ENCODE data around the gene DDX49. TPM values are rescaled to one million over a fixed set of nuclear protein-coding genes. Genes with fewer than 3 reads are reported as not detected.
A peak's percentile ranks its signal among the peaks of the same experiment; 100 is the strongest.

The DDX49 gene
- total RNA-seq, 1 donor from 2014 or later = 45.0 TPM

DNA sequence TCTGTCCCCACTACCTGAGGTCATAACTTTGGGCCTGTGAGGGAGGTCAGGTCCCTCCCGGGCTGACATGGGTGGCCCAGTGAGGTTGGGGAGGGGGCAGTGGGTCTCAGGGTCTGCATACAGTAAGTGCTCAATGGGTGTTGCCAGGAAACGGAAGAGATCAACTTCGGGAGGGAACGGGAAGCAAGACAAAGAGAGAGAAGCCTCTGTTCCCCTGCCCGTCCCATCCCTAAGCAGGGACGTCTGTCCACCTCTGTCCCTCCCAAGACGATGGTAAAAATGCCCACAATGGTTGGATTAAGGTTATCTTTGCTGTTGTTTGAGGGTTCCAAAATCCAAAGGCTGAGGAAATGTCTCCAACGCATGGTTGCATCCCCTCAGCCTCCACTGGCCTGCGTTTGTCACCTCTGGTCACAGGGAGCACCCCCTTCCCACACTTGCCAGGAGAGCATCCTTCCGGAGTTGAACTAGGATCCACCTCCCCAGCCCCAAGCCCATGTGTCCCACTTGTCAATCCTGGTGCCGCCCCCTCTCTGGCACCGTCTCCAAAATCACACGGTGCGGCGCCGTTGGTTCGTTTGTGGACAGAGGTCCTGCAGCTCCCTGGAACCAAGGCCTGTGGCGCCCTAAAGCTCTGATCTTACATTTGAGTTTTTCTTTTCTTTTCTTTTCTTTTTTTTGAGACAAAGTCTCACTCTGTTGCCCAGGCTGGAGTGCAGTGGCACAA lies 22.3 kb downstream of the DDX49 start:
- DNase-seq (ENCODE audit: low read depth) = no peak

- DNase-seq (ENCODE audit: low read depth) = no peak
Measured at GRCh38 chr19:18942692-18943091, 23.2 kb downstream of the DDX49 start.

DNA sequence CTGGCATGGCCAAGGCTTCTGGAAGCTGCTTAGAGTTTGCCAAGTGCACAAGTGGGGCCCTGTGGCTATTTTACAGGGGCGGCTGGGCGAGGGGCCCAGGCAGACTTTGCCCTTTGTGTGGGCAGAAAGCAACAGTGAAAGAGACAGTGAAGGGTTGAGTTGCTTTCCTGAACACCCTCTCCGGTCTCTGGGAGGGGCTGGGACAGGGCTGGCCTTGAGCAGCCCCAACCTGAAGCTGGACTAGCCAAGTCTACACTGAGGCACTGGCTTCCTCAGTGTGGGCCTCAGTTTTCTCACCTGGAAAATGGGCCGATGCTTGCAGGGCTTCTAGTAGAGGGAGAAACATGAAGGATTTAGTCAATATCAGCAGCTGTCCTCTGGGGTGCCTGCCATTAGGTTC lies 23.9 kb downstream of the DDX49 start:
- no peak for DNase-seq (ENCODE audit: low read depth)

DNA sequence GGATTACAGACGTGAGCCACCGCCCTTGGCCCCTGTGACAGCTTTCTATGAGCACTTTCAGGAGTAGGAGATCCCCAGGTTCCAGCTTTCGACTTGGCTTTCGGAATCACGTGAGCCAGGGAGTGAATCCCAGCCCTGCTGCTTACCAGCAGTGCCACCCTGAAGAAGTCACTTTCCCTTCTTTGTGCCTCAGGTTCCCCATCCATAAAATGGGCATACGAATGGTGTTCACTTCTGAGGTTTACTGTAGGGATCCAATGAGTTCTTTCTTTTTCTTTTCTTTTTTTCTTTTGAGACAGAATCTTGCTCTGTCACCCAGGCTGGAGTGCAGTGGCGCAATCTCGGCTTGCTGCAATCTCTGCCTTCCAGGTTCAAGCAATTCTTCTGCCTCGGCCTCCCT lies 25.8 kb downstream of the DDX49 start:
- DNase-seq (ENCODE audit: low read depth) = no peak

DNA sequence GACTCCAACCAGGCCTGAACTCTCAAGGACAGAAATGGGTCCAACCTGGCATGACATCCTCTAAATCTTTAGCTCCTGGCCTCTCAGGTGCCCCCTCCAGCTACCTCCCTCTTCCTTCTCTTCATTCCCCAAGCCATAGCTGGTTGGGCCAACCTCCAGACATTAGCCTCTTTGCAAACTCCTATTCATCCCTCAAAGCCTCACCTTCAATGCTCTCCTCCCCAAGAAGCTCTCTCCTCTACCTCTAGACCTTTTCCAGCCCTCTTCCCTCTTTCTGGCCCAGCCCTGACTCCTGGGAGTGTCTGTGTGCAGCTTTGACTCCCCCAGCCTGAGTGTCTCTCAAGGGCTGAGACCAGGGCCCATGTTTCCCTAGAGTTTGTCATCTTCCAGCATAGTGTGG lies 26.8 kb downstream of the DDX49 start:
- DNase-seq (ENCODE audit: low read depth) = no peak

- DNase-seq (ENCODE audit: low read depth) = no peak
Measured at GRCh38 chr19:18946918-18947317, 27.4 kb downstream of the DDX49 start.

DNA sequence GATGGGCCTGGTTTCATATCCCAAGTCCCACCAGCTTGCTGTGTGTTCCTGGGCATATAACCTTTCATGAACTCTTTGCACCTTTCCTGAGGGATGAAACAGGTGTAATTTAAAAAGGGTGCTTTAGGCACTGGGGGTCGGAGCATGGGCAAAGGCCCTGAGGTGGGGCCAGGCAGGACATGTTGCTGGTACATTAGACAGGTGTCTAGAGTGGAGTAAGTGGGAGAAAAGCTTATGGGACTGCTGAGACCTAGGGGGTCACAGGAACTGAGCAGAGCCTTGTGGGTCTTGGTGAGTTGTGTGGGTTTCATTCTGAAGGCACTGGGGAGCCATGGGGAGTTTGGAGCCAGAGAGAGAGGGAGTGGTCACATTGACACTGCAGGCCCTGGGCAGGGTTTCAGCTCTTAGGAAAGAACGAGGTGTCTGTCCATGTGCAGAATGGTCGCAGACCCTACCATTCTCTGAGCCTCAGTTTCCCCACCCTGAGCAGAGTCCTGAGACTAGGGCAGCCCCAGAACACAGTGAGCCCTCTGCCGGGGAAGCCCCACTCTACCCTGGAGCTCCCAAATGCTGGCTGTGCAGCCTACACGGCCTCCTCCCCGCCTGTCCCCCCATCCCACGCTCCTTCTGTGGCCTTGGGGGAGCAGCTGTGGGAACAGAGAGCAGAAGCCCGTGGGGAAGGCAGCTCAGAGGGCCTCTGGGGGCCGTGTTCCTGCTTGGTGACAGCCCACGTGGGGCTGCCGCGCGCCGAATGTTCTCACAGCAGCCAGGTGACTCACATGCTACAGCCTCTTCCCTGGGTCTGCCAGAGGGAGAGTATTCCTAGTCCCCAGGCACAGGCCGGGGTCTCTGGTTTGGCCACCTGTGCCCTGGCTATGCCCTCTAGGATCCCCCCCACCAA lies 28.8 kb downstream of the DDX49 start:
- no peak for DNase-seq (ENCODE audit: low read depth)

DNA sequence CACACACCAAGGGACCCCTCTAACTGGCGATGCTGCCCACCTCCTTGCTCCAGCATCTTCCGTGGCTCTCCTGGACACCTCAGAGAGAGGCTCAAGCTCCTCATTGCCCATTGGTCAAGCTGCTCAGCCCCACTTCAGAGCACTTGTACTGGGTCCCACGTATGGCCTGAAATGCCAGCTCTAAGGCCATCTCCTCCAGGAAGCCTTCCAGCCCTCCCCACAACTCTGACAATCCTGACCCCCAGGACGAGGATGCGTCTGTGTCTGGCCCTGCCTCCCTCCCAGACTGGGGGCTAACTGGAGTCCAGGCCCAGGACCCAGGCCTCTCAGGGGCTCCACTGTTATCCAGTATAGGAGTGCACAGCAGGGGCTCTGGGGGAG lies 29.5 kb downstream of the DDX49 start:
- DNase-seq (ENCODE audit: low read depth) = no peak

GRCh38 chr19:18949858-18950257 lies 30.3 kb downstream of the DDX49 start:
- DNase-seq (ENCODE audit: low read depth) = no peak

- peak; percentile 88 for DNase-seq (ENCODE audit: low read depth)
Measured at GRCh38 chr19:18951721-18952281, 32.3 kb downstream of the DDX49 start.

DNA sequence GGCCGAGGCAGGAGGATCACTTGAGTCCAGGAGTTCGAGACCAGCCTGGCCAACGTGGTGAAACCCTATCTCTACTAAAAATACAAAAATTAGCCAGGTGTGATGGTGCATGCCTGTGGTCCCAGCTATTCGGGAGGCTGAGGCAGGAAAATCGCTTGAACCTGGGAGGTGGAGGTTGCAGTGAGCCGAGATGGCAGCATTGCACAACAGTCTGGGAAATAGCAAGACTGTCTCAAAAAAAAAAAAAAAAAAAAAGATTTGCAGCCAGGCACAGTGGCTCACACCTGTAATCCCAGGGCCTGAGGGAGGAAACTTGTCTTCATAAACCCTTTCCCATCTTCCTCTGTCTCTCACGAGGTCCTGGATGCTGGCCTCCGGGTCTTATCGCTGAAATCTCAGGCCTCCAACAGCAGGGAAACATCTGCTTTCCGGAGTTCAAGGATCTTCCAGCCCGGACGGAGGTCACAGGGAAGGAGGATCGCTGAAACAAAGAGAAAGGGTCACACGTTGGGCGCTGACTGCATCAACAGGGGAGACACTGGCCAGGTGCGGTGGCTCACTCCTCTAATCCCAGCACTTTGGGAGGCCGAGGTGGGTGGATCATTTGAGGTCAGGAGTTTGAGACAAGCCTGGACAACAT lies 33.0 kb downstream of the DDX49 start:
- peak; percentile 27 for DNase-seq (ENCODE audit: low read depth)

DNA sequence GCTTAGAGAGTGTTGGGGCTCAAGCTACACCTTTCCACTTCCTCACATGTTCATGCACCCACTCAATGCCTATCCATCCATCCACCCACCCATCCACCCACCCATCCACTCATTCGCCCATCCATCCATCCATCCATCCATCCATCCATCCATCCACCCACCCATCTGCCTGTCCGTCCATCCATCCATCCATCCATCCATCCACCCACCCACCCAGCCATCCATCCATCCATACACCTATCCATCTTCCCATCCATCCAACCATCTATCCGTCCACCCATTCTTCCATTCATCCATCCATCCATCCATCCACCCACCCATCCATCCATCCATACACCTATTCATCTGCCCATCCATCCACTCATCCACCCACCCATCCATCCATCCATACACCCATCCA lies 34.6 kb downstream of the DDX49 start:
- DNase-seq (ENCODE audit: low read depth) = no peak

GRCh38 chr19:18955042-18955441 lies 35.5 kb downstream of the DDX49 start:
- DNase-seq (ENCODE audit: low read depth) = no peak

- DNase-seq (ENCODE audit: low read depth) = no peak
Measured at GRCh38 chr19:18960370-18960769, 40.9 kb downstream of the DDX49 start.

DNA sequence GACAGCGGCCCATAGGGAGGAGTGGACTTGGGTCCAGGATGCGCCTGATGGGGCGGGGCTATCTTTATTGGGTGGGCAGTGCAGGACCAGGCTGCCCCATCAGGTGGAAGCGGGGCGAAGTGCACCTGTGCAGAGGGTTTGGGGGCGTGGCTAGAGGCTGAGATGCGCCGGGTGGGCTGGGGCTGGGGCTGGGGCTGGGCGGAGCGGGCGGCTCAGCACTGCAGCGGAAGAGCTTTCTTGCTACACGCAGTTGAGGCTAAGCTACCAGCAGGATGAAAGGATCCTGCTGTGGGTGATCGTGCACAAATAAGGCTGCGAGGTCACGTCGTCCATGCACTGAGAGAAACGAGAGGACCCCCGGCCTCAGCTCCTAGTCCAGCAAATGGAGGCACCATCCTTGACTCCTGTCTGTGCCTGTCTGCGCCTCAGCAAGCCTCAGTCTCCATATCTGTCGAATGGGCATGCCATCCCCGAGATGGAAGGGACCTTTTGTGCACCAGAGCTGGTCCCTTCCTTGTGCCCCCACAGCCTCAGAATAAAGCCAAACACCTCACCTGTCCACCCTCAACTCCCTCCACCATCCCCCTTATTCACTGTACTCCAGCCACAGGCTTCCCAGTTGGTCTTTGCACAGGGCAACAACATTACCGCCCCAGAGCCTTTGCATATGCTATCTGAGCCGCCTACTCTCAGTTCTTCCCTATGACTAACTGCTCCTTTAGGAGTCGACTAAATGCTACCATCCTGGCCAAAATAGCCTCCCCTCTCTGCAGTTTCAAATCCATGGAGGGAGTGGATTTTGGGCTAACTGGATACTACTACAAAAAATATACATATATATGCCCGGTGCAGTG lies 42.5 kb downstream of the DDX49 start:
- no peak for DNase-seq (ENCODE audit: low read depth)

- DNase-seq (ENCODE audit: low read depth) = no peak
Measured at GRCh38 chr19:18964121-18964520, 44.6 kb downstream of the DDX49 start.

GRCh38 chr19:18966307-18966706 lies 46.8 kb downstream of the DDX49 start:
- DNase-seq (ENCODE audit: low read depth) = no peak

GRCh38 chr19:18967358-18968146 lies 48.0 kb downstream of the DDX49 start:
- peak; percentile 94 for DNase-seq (ENCODE audit: low read depth)

GRCh38 chr19:18969931-18970659 lies 50.6 kb downstream of the DDX49 start:
- DNase-seq (ENCODE audit: low read depth) = no peak

GRCh38 chr19:18972301-18972811 lies 52.8 kb downstream of the DDX49 start:
- DNase-seq (ENCODE audit: low read depth) = no peak
